Measurements from ENCODE around the gene DNAH3. TPM values are rescaled to one million over a fixed set of nuclear protein-coding genes. Genes with fewer than 3 reads are reported as not detected.

The DNAH3 gene
- total RNA-seq, 1 experiment from 2014 or later: 0.24 TPM

DNA sequence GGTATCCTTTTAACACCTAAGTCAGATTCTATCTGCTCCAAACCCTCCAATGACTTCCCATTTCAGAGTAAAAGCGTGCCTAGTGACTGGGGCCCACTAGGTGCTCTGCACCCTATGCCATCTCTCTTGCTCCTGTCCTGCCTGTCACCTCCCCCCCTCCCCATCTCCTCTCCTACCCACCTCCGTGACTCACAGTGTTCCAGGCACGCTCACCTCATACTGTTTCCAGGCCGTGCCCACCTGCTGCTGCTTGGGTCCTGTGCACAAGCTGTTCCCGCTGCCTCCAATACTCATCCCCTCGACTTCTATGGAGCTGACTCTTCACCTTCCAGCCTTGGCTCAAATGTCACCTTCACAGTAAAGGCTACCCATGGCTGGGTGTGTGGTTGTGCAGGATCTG, 21.7 kb downstream of the DNAH3 start:
- no peaks in the 10 kb centered on the region for H3K27me3 Mint-ChIP-seq (ENCODE audit: low read depth)
- Histone ChIP-seq H4K20me1 (ENCODE audit: control insufficient read depth, insufficient read depth, insufficient read length) (no peaks in the 10 kb centered on the region), H4K8ac (replicated peaks; ENCODE audit: insufficient read length, low read depth, low read length) (no peak overlapping the region), H3K56ac (ENCODE audit: insufficient read length, low read depth, low read length) (no peak overlapping the region), H3K4me2 (ENCODE audit: insufficient read depth, insufficient read length, low read length) (no peak overlapping the region), H2BK5ac (ENCODE audit: insufficient read length, low read length) (no peak overlapping the region), H3K4ac (ENCODE audit: low read depth, low read length) (no peak overlapping the region), H2AFZ (ENCODE audit: low read length) (no peak overlapping the region), H4K91ac (ENCODE audit: insufficient read length, low read depth, low read length) (no peak overlapping the region), H3T11ph (ENCODE audit: low read length) (no peak overlapping the region), H3K27me3 (ENCODE audit: insufficient read depth, low read length) (no peaks in the 10 kb centered on the region), H3K9ac (ENCODE audit: extremely low read depth, insufficient read length, low read length) (no peak overlapping the region), H4K5ac (ENCODE audit: insufficient read length, low read depth, low read length) (no peak overlapping the region), H3K9me3 (ENCODE audit: control insufficient read depth, low read depth, low read length) (no peaks in the 10 kb centered on the region), H3K4me1 (ENCODE audit: insufficient read depth, low read length) (peaks cover 2% of the 10 kb centered on the region; the same call in 1 of the 2 replicates), H3K27ac (ENCODE audit: insufficient read length, low read depth, low read length) (no peak overlapping the region), H2BK120ac (ENCODE audit: low read depth, low read length, poor library complexity, severe bottlenecking) (no peak overlapping the region), H3K23me2 (ENCODE audit: insufficient read length, low read depth, low read length, poor library complexity, severe bottlenecking) (no peaks in the 10 kb centered on the region), H3K79me2 (ENCODE audit: insufficient read depth, low read length) (no peaks in the 10 kb centered on the region), H2AK5ac (ENCODE audit: insufficient read length, low read length) (no peak overlapping the region), H2BK20ac (ENCODE audit: low read depth, low read length, poor library complexity, severe bottlenecking) (no peak overlapping the region), H3K18ac (ENCODE audit: insufficient read length, low read depth, low read length) (no peak overlapping the region), H3K79me1 (ENCODE audit: insufficient read depth, low read depth, low read length, poor library complexity, severe bottlenecking) (no peaks in the 10 kb centered on the region), H2BK12ac (ENCODE audit: insufficient read length, low read depth, low read length) (no peak overlapping the region), H3K14ac (ENCODE audit: insufficient read depth, low read length) (no peak overlapping the region), H3K23ac (ENCODE audit: insufficient read length, low read depth, low read length) (no peak overlapping the region), H2BK15ac (ENCODE audit: low read depth, low read length) (no peak overlapping the region)
- no peak overlapping the region for H3K4me3 Mint-ChIP-seq
- H3K36me3 Mint-ChIP-seq (ENCODE audit: insufficient read depth in 1 of 3, low read depth in 3 of 3): no peaks in the 10 kb centered on the region
- TF ChIP-seq, protein P1, sequence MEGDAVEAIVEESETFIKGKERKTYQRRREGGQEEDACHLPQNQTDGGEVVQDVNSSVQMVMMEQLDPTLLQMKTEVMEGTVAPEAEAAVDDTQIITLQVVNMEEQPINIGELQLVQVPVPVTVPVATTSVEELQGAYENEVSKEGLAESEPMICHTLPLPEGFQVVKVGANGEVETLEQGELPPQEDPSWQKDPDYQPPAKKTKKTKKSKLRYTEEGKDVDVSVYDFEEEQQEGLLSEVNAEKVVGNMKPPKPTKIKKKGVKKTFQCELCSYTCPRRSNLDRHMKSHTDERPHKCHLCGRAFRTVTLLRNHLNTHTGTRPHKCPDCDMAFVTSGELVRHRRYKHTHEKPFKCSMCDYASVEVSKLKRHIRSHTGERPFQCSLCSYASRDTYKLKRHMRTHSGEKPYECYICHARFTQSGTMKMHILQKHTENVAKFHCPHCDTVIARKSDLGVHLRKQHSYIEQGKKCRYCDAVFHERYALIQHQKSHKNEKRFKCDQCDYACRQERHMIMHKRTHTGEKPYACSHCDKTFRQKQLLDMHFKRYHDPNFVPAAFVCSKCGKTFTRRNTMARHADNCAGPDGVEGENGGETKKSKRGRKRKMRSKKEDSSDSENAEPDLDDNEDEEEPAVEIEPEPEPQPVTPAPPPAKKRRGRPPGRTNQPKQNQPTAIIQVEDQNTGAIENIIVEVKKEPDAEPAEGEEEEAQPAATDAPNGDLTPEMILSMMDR (conservative IDR thresholded peaks at IDR 0.05): no peak
- H3K4me1 Mint-ChIP-seq: peaks cover 25 to 33% of the 10 kb centered on the region in 2 experiments
- DNase-seq: no peak
- H3K9me3 Mint-ChIP-seq: no peaks in the 10 kb centered on the region
- no CpG with 5 or more reads among the region's 6 CpGs for WGBS (ENCODE audit: extremely low coverage, insufficient read length, low lambda C conversion rate)
- H3K27ac Mint-ChIP-seq: no peak overlapping the region

All from H9 (cell line).